GM21825 (cell line): Measurements from ENCODE around the gene MRPL37.
"Not testable (repeated sequence)": the region's sequence is repeated elsewhere in the genome, so short reads cannot be mapped to it uniquely, and the experiment has no call there.

ENCODE experiments used
- ATAC-seq: cut with Tn5 transposase; IDR thresholded peaks from one replicate; pipeline ENCODE4 v1.9.1; 2021; ENCODE audit warnings: mild to moderate bottlenecking, moderate library complexity; ENCODE audit not compliant: unreplicated experiment

The MRPL37 gene

GRCh38 chr1:54172614-54173599 is 27.1 kb upstream of the MRPL37 start:
- no peak for ATAC-seq

DNA sequence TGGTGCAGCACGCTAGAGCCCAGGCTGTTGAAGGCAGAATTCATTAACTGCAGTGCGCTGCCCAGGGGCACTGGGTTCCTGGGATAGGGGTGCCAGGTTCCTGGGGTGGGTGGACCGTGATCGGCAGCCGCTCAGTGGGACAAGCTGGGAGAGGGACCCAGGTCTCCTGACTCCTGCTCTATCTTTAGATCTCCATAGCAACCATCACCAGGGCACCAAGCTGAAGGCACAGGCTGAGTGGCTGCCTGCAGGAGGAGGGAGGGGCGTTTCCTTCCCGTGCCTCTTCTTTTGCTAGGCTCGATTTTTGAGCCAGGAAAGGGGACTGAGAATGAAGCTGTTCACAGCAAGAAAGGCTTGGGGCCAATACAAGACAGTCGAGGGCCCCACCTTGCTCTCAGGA is 26.3 kb upstream of the MRPL37 start:
- no peak for ATAC-seq

DNA sequence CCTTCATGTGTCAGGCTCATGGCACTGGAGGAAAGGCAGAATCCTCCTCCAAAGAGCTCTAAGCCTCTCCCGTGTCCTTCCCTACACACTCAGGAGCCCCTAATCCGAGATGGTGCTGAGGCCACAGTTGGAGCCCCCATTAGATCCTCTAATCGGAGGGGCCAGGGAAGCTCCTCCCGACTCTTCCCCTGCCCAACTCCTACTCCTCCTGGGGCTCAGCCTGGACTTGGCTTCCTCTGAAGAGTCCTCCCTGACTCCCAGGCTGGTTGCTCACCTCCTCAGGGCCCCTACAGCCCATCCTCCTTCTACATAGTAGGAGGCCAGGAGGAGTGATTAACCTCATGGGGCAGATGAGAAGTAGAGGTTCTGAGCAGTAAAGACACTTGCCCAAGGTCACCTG is 25.9 kb upstream of the MRPL37 start:
- ATAC-seq: no peak

DNA sequence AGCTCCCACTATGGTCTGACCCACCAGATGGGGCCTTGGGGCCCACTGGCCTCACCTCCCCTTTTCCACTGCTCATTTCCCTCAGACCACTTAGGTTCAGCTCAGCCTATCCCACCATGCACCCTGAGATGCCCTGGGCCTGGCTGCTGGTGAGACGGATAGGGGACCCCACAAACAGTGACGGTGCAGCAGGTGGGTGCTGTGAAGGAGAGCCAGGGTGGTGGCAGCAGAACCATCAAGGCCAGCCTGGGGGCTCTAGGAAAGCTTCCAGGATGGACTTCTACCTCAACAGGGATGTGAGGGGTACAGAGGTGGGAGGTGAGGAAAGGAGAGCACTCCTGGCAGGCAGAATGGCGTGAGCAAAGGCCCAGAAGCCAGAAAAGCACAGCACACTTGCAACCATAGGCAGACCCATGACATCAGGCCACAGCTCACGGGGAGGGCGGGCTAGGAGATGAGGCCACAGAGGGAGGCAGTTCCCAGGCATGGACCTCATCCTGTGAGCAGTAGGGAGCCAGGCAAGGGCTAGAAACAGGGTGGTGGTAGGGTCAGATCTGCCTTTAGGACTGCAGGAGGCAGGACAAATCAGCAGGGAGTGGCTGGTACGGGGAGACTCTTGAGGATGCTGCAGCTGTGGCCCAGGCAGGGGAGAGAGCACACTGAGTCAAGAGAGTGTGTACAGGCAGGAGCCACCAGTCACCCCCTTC is 23.2 kb upstream of the MRPL37 start:
- ATAC-seq: no peak

- ATAC-seq: no peak
Measured at GRCh38 chr1:54177726-54178125, 22.2 kb upstream of the MRPL37 start.

DNA sequence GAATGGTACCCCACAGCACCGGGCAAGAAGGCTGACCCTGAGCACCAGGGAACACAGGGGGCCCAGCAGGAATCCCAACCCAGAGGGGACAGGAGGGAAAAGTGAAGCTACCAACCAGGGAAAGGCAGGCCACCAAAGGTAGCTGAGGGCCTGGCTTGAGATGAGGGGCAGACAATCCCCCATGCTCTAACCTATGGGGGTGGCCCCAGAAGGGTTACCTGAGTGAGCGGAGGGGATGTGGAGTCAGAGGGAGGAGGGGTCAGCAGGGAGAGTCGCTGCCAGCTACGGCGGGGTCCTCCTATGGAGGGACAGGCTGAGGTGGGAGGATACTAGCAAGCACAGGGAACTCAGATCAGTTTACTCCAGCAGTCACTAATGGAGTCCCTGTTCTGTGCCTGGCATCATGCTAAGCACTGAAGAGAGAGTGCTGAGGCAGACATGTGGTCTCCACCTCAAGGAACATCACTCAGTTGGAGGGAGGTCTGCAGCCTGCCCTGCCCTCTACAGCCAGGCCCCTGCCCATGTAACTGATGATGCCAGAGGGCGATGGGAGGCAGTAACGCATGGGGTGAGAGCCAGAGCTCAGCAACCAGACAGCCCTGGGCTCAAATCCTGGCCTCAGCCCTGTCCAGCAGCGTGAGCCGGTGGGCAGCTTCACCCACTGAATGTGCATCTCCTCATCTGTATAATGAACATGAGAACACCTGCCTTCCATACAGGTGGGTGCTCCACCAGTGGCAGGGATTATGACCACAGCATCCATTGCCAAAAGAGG is 21.5 kb upstream of the MRPL37 start:
- ATAC-seq: no peak

GRCh38 chr1:54180701-54181360 is 19.1 kb upstream of the MRPL37 start:
- no peak for ATAC-seq

GRCh38 chr1:54186056-54186455 is 13.9 kb upstream of the MRPL37 start:
- no peak for ATAC-seq

- ATAC-seq: no peak
Measured at GRCh38 chr1:54188291-54188690, 11.7 kb upstream of the MRPL37 start.

- no peak for ATAC-seq
Measured at GRCh38 chr1:54190526-54190925, 9.4 kb upstream of the MRPL37 start.

- no peak for ATAC-seq
Measured at GRCh38 chr1:54191525-54191924, 8.4 kb upstream of the MRPL37 start.

DNA sequence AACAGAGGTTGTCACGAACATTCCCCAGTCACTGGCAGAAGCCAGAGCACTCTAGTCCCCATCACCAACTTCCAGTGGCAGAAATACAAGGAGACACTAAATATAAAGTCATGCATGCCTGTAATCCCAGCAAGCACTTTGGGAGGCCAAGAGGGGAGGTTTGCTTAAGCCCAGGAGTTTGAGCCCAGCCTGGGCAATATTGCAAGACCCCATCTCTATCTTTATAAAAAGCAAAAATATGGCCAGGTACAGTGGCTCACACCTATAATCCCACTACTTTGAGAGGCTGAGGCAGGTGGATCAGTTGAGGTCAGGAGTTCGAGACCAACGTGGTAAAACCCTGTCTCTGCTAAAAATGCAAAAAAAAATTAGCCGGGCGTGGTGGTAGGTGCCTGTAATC is 6.5 kb upstream of the MRPL37 start:
- ATAC-seq: no peak

- ATAC-seq: peak; percentile 3
Measured at GRCh38 chr1:54199151-54199764, 709 bp upstream of the MRPL37 start.

DNA sequence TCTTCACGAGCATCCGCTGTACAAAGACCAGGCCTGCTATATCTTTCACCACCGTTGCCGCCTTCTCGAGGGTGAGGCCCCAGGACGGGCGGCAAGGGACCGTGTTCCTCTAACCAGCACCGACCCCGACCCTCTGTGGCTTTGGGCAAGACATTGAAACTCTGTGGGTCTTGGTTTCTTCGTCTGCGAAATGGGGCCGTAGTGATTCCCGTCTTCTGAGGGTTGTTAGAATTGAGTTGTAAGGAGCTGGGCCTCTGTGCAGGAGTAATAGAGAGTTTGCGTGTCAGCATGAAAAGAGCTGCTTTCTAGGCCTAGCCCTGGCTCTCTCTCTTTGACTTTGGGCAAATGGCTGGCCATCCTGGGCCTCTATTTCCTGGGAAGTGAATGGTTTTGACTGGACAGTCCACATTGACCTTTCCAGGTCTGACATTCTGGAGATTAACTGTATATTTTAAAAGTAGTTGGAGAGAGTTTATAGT is 591 bp downstream of the MRPL37 start:
- no peak for ATAC-seq

DNA sequence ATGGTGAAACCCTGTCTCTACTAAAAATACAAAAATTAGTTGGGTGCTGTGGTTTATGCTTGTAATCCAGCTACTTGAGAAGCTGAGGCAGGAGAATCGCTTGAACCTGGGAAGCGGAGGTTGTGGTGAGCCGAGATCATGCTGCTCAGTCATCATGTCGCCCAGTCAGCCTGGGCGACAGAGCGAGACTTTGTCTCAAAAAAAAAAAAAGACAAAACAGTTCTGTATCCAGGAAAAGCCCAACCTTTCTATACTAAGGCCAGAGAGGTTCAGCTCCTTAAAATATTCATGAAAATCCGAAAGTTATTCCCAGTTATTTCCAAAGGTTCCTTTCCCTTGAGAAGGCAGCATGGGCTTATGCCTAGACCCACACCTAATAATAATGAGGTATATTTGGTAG is 4.2 kb downstream of the MRPL37 start:
- no peak for ATAC-seq

- no peak for ATAC-seq
Measured at GRCh38 chr1:54207287-54207686, 7.3 kb downstream of the MRPL37 start.

DNA sequence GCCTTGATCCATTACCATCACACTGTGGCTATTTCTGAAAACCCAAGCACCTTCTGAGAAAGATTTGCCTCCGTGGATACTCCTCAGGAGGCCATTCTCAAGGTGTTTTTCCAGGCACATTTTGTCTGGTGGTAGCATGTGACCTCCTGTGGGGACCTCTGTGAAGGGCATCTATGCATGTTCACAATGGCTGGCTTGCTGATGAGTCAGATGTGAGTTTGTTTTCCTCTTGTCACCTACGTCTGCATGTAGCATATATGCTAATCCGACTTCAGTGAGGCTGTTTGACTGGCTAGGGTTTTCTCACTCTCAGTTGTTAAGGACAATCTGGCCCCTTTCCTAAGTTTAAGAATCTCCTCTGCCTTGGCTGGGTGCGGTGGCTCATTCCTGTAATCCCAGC is 7.9 kb downstream of the MRPL37 start:
- not testable (repeated sequence) for ATAC-seq

DNA sequence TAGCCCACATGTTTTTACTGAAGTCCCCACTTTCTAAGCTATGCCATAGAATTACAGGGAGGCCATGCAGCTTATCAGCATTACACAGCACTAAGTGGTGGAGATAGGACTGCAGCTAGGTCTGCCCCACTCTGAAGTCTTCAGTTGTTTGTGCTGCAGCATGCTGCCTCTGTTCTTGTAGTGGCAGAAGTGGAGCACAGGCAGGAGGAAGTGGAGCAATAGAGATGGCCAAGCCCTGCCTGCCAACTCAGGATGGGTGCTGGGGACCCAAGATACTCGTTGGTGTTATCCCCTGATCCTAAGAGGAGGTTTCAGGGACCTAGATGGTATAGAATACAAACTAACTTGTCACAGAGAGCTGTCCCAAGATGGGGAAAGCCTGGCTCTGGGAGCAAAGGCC is 12.9 kb downstream of the MRPL37 start:
- ATAC-seq: no peak

DNA sequence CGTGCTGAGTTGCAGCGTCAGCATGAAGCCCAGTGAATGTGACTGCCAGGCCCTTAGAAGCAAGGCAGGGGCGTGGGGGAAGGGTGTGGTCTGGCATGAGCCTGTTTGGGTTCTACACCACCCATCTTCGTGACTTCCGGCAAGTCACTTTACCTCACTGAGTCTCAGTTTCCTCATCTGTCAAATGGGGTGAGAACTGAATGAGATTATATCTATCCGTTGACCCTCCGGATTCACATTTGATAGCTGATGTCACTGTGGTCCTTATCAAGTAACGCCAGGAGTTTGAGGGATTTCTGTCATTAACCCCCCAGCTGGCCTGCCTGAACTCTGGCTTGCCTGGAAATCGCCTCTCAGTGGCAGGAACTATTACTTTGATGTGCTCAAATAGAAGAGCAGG is 15.6 kb downstream of the MRPL37 start:
- no peak for ATAC-seq
